Left forelimb (tissue), 1 donor: ENCODE data around the gene BOLA2B.

Experiments
- DNase-seq: peaks from one replicate; pipeline ENCODE4 v3.0.0-alpha.2; 2018; ENCODE audit warnings: low spot score

Gene BOLA2B

DNA sequence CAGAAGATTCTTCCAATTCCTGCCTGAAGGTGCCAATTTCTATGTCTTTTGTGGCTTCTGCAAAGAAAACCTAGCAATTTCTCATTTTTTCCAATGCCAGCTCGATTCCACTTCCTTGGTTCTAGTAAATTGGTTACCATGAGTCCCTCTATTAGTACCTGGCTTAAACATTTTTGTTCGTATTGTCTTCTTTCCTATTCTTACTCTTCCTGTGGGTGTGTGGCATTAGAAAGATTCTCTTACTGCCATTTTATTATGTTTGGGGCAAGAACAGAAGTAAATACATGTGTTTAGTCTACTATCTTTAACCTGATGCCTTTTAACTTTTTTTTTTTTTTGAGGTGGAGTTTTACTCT lies 50.1 kb downstream of the BOLA2B start:
- no peak for DNase-seq
